A549 (cell line): Measurements from ENCODE around the gene TRAM2.

Source experiments
- ESRRA ChIP-seq: fragments of 150-350 bp; IDR thresholded peaks from 2 replicates; pipeline ENCODE4 v1.6.1; 2014; ENCODE audit warnings: mild to moderate bottlenecking, low read length, borderline replicate concordance
- KDM5A ChIP-seq: fragments of 200-600 bp; sonication (generic); IDR thresholded peaks from 2 replicates; pipeline ENCODE4 v1.6.1; 2016; ENCODE audit warnings: antibody characterized with exemption, mild to moderate bottlenecking
- MAZ ChIP-seq: fragments of 150-350 bp; IDR thresholded peaks from 2 replicates; pipeline ENCODE4 v1.6.1; 2014; ENCODE audit warnings: antibody characterized with exemption, low read depth, low read length, borderline replicate concordance
- POLR2A ChIP-seq: IDR thresholded peaks from 2 replicates; pipeline ENCODE4 v1.6.1; 2012; ENCODE audit warnings: mild to moderate bottlenecking, low read length
- RARB ChIP-seq: fragments of 250-450 bp; sonication (Bioruptor Pico); IDR thresholded peaks from 2 replicates; pipeline ENCODE4 v1.8.0; 2021; ENCODE audit warnings: mild to moderate bottlenecking, moderate library complexity
- ZSCAN20 ChIP-seq: fragments of 250-450 bp; sonication (Bioruptor Pico); IDR thresholded peaks from 2 replicates; pipeline ENCODE4 v1.8.0; 2022; ENCODE audit warnings: mild to moderate bottlenecking, moderate library complexity
- TF ChIP-seq, protein P1 (sequence below): fragments of >200 bp; sonication (Bioruptor Twin); formaldehyde crosslinking; IDR thresholded peaks from 3 replicates; pipeline ENCODE4 v1.5.1; 2016

DNA sequence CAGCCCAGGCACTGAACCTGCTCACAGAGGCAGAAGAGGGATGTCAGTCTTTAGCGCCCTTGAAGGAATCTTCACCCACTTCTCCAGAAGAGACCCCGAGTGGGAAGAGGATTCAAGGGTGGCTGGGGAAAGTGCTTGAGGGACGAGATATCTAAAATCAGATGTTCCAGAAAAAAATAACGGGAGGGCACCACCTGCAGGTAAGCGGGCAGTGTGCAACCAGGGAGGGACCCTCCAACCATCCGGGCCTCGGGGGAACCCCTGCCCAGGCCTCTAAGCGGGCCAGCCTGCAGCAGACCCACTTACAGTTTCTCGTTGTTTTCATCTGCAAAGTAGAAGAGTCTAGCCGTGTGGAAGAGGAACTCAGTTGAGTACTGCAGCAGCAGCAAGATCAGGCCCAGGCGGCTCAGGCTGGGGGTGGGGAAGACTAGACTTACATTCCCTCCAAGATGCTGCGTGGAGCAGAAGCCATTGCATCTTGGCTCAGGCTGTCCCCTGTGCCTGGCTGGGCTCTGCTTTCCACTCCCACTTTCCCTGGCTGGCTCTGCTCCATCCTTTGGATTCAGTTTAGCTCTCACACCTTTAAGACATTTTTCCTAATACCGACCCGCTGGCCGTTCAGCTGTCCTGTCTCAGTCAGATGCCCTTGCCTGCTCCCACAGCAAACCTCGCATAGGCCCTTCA is 71.0 kb downstream of the TRAM2 start:
- TF ChIP-seq, protein P1, sequence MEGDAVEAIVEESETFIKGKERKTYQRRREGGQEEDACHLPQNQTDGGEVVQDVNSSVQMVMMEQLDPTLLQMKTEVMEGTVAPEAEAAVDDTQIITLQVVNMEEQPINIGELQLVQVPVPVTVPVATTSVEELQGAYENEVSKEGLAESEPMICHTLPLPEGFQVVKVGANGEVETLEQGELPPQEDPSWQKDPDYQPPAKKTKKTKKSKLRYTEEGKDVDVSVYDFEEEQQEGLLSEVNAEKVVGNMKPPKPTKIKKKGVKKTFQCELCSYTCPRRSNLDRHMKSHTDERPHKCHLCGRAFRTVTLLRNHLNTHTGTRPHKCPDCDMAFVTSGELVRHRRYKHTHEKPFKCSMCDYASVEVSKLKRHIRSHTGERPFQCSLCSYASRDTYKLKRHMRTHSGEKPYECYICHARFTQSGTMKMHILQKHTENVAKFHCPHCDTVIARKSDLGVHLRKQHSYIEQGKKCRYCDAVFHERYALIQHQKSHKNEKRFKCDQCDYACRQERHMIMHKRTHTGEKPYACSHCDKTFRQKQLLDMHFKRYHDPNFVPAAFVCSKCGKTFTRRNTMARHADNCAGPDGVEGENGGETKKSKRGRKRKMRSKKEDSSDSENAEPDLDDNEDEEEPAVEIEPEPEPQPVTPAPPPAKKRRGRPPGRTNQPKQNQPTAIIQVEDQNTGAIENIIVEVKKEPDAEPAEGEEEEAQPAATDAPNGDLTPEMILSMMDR, result no peak
- TF ChIP-seq ZSCAN20 (CRISPR knock-in tag) (no peak), RARB (CRISPR knock-in tag) (no peak), POLR2A (no peak), KDM5A (no peak), ESRRA (no peak), MAZ (no peak)
